KMS-11 (cell line): ENCODE data around the gene PCSK1.

Experiments used
- H2AFZ ChIP-seq: fragments of 200-600 bp; sonication (generic); 2 replicates; pipeline ENCODE4 v1.6.1; 2016; ENCODE audit warnings: antibody characterized with exemption, mixed run types, low read depth
- H3K27ac ChIP-seq: fragments of 200-600 bp; sonication (generic); 2 replicates; pipeline ENCODE4 v1.6.1; 2016; ENCODE audit warnings: mild to moderate bottlenecking, mixed run types
- H3K27me3 ChIP-seq: fragments of 200-600 bp; sonication (generic); 2 replicates; pipeline ENCODE4 v1.6.1; 2017; ENCODE audit warnings: mild to moderate bottlenecking, low read depth, mixed run types, moderate library complexity; ENCODE audit not compliant: insufficient read depth
- H3K36me3 ChIP-seq: fragments of 200-600 bp; sonication (generic); 2 replicates; pipeline ENCODE4 v1.6.1; 2017; ENCODE audit warnings: mild to moderate bottlenecking, mixed run types; ENCODE audit not compliant: insufficient read depth
- H3K4me1 ChIP-seq: fragments of 200-600 bp; sonication (generic); 2 replicates; pipeline ENCODE4 v1.6.1; 2016; ENCODE audit warnings: mild to moderate bottlenecking, low read depth, mixed run types; ENCODE audit not compliant: poor library complexity, severe bottlenecking
- H3K4me2 ChIP-seq: fragments of 200-600 bp; sonication (generic); 2 replicates; pipeline ENCODE4 v1.7.0; 2016; ENCODE audit warnings: mild to moderate bottlenecking, mixed run types
- H3K4me3 ChIP-seq: fragments of 200-600 bp; sonication (generic); IDR thresholded peaks from 2 replicates; pipeline ENCODE4 v1.6.1; 2017; ENCODE audit warnings: low read depth, low read length, mixed read lengths; ENCODE audit not compliant: insufficient read depth
- H3K79me2 ChIP-seq: fragments of 200-600 bp; sonication (generic); 2 replicates; pipeline ENCODE4 v1.6.1; 2016; ENCODE audit warnings: low read depth, mixed run types; ENCODE audit not compliant: insufficient read depth
- H3K9ac ChIP-seq: fragments of 200-600 bp; sonication (generic); 2 replicates; pipeline ENCODE4 v1.6.1; 2016; ENCODE audit warnings: mild to moderate bottlenecking, mixed run types
- H4K20me1 ChIP-seq: fragments of 200-600 bp; sonication (generic); 2 replicates; pipeline ENCODE4 v1.6.1; 2016; ENCODE audit warnings: mild to moderate bottlenecking, mixed run types; ENCODE audit not compliant: insufficient read depth
- TF ChIP-seq, protein P1 (sequence below): fragments of 200-600 bp; sonication (generic); conservative IDR thresholded peaks from 2 replicates; pipeline ENCODE4 v1.6.1; 2017; ENCODE audit warnings: low read depth, mild to moderate bottlenecking, antibody characterized with exemption, low read length, moderate library complexity, mixed read lengths

Gene PCSK1

DNA sequence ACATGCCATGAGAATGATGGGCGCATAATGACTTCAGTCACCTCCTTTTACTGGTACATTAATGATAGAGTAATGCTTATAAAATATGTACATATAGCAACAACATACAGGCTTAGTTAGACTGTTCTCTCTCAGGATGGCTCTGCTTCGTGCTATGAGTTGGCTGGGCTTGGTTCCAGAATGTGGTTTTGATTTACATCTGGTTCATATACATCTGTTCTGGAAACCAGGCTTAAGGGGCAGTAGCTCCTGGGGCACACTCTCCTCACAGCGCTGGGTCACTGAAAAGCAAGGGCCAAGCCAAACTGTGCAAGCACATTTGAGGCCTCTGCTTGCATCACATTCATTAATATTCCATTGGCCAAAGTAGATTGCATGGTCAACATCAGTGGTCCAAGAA, 44.9 kb downstream of the PCSK1 start:
- Histone ChIP-seq H3K4me1 (no peaks in the 10 kb centered on the region), H2AFZ (no peak overlapping the region), H4K20me1 (no peaks in the 10 kb centered on the region), H3K27ac (no peak overlapping the region), H3K4me3 (no peak overlapping the region), H3K36me3 (no peaks in the 10 kb centered on the region), H3K79me2 (no peaks in the 10 kb centered on the region), H3K9ac (no peak overlapping the region), H3K27me3 (no peaks in the 10 kb centered on the region), H3K4me2 (no peak overlapping the region)
- TF ChIP-seq, protein P1, sequence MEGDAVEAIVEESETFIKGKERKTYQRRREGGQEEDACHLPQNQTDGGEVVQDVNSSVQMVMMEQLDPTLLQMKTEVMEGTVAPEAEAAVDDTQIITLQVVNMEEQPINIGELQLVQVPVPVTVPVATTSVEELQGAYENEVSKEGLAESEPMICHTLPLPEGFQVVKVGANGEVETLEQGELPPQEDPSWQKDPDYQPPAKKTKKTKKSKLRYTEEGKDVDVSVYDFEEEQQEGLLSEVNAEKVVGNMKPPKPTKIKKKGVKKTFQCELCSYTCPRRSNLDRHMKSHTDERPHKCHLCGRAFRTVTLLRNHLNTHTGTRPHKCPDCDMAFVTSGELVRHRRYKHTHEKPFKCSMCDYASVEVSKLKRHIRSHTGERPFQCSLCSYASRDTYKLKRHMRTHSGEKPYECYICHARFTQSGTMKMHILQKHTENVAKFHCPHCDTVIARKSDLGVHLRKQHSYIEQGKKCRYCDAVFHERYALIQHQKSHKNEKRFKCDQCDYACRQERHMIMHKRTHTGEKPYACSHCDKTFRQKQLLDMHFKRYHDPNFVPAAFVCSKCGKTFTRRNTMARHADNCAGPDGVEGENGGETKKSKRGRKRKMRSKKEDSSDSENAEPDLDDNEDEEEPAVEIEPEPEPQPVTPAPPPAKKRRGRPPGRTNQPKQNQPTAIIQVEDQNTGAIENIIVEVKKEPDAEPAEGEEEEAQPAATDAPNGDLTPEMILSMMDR, result no peak

DNA sequence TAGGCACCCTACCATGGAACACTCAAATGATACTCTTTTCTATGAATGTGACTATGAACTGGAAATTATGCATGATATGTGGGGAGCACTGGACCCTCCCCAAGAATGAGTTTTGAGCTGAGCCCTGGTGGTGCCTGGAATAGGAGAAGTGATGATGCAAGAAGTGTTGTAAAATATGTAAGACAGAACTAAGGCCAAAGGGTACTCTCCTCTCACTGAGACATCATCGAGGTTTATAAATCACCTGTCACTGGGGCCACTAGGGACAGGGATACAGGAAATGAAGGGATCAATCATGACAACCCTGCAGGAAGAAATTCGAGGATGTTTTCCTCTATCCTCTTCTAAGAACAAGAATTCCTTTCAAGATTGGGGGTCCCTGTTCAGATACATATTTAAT, 45.4 kb downstream of the PCSK1 start:
- no peak overlapping the region for H3K27ac ChIP-seq
- H3K9ac ChIP-seq, result no peak overlapping the region
- no peaks in the 10 kb centered on the region for H3K4me1 ChIP-seq
- no peaks in the 10 kb centered on the region for H3K27me3 ChIP-seq
- H3K79me2 ChIP-seq, result no peaks in the 10 kb centered on the region
- no peak overlapping the region for H2AFZ ChIP-seq
- no peaks in the 10 kb centered on the region for H4K20me1 ChIP-seq
- no peak overlapping the region for H3K4me2 ChIP-seq
- no peak overlapping the region for H3K4me3 ChIP-seq
- TF ChIP-seq, protein P1, result no peak
- H3K36me3 ChIP-seq, result no peaks in the 10 kb centered on the region

DNA sequence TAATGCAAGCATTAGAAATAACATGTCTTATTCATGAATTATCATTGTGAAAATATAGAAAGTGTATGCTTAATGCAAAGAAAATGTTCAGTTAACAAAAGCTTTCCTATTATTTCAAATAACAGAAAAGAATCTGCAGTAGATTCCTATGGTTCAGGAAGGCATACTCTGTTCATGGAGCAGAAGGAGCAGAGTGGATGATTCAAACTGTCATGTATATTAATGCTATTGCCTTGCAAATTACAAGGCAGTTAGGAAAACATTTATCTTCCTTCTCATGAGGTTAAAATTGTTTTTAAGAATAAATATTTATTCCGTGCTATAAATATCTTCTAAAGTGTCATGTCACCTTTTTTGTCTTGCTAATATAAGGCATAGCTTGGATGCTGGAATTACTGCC, 47.5 kb downstream of the PCSK1 start:
- TF ChIP-seq, protein P1, result no peak
- Histone ChIP-seq H3K9ac (no peak overlapping the region), H3K27me3 (no peaks in the 10 kb centered on the region), H4K20me1 (no peaks in the 10 kb centered on the region), H2AFZ (no peak overlapping the region), H3K4me1 (no peaks in the 10 kb centered on the region), H3K36me3 (no peaks in the 10 kb centered on the region), H3K27ac (no peak overlapping the region), H3K4me2 (no peak overlapping the region), H3K79me2 (no peaks in the 10 kb centered on the region), H3K4me3 (no peak overlapping the region)

DNA sequence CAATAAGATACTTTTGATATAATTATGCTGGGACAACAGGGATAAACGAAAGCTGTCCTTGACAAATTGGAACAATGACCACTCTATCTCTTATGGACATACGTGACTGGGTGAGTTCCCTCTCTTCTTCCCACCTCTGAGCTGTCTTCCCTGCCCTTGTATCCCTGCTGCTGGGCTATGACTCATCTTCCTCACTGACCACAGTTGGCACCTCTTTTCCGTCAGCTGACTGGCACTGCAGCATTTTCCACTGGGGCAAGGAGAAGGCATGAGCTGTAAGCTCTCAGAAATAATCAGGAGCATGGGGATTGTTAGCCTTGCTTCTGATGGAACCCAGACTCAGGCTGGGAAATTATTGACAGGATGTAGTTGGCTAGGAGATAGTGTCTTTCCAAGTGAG, 48.7 kb downstream of the PCSK1 start:
- Histone ChIP-seq H3K4me1 (no peaks in the 10 kb centered on the region), H3K79me2 (no peaks in the 10 kb centered on the region), H4K20me1 (no peaks in the 10 kb centered on the region), H3K27ac (no peak overlapping the region), H3K36me3 (no peaks in the 10 kb centered on the region), H3K27me3 (no peaks in the 10 kb centered on the region), H2AFZ (no peak overlapping the region), H3K9ac (no peak overlapping the region), H3K4me3 (no peak overlapping the region), H3K4me2 (no peak overlapping the region)
- TF ChIP-seq, protein P1, result no peak

DNA sequence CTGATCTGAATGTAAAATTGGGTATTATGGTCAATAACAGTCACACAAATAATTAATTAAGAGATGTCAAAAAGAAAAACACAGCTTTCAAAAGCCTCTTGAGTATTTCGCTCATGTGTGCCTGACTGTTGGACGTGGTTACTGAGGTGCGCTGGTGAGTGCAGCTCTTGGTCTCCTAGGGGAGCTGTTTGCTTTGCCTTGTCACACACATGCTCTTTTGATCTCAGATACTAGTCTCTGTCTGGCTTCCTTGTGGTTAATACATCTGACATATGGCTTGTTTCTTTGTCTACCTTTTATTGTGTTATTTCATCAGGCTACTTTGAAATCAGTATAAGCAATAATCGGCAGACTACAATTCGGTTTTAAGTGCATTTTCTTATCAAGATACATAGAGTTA, 51.5 kb downstream of the PCSK1 start:
- no peak overlapping the region for H3K4me3 ChIP-seq
- H3K27ac ChIP-seq, result no peak overlapping the region
- H3K27me3 ChIP-seq, result no peaks in the 10 kb centered on the region
- H3K79me2 ChIP-seq, result no peaks in the 10 kb centered on the region
- no peaks in the 10 kb centered on the region for H3K36me3 ChIP-seq
- no peaks in the 10 kb centered on the region for H4K20me1 ChIP-seq
- H2AFZ ChIP-seq, result no peak overlapping the region
- H3K4me1 ChIP-seq, result no peaks in the 10 kb centered on the region
- H3K9ac ChIP-seq, result no peak overlapping the region
- TF ChIP-seq, protein P1, result no peak
- H3K4me2 ChIP-seq, result no peak overlapping the region
